ENCODE measurements around the gene IREB2.

GRCh38 chr15:78437762-78438618 is at the start of gene IREB2:
- TF ChIP-seq CTCF (IDR thresholded peaks at IDR 0.05; ENCODE audit: low read depth, low read length) (no peak), EZH2phosphoT487 (IDR thresholded peaks at IDR 0.05; ENCODE audit: low read depth) (no peak)
